Endothelial cell of umbilical vein (primary cell): Measurements from ENCODE around the gene CD68. TPM values are rescaled to one million over a fixed set of nuclear protein-coding genes. Genes with fewer than 3 reads are reported as not detected.
A peak's percentile ranks its signal among the peaks of the same experiment; 100 is the strongest.

ENCODE experiments used
- BruUV-seq: library from RNA; stranded (reverse); fragments of 400-500 nt; replicated peaks from 2 replicates; lab custom pipeline; 2021; lab: Mats Ljungman, UMichigan
- CTCF ChIA-PET: fragments of 300-600, 350-600 bp; sonication (Branson Sonifier 250); formaldehyde crosslinking; loops from one replicate; lab custom pipeline; 2021; ENCODE audit warnings: antibody characterized with exemption, inconsistent platforms; lab: Charles Lee
- POLR2A ChIA-PET: fragments of 300-600, 350-600 bp; sonication (Branson Sonifier 250); formaldehyde crosslinking; loops from one replicate; lab custom pipeline; 2021; ENCODE audit warnings: antibody characterized with exemption, inconsistent platforms; lab: Charles Lee
- DNase-seq: peaks from one replicate; pipeline ENCODE4 v3.0.0-alpha.2; 2011; ENCODE audit warnings: low read depth, low spot score
- FAIRE-seq: peaks from 2 replicates; lab custom pipeline; 2011; peaks lifted over from hg19 to GRCh38; lab: Jason Lieb, UNC
- H2AFZ ChIP-seq: 2 replicates; pipeline ENCODE4 v1.6.0; 2012; ENCODE audit warnings: low read depth, low read length, control low read depth, inconsistent platforms
- H3K27ac ChIP-seq: 2 replicates; pipeline ENCODE4 v1.5.1; 2011; ENCODE audit warnings: low read depth, mild to moderate bottlenecking, control low read depth, low read length, moderate library complexity; ENCODE audit not compliant: insufficient read depth
- H3K27me3 ChIP-seq, 2 experiments: 2 replicates each; pipeline versions ENCODE4 v1.6.0 to v1.6.1; 2011; ENCODE audit warnings: low read length in 2 of 2, mixed read lengths in 1 of 2; ENCODE audit not compliant: control insufficient read depth in 2 of 2, insufficient read depth in 2 of 2
- H3K36me3 ChIP-seq, 2 experiments: 2 replicates in 1 of 2; 3 replicates in 1 of 2; pipeline ENCODE4 v1.5.1; 2011; ENCODE audit warnings: low read length in 2 of 2, mild to moderate bottlenecking in 1 of 2, moderate library complexity in 1 of 2; ENCODE audit not compliant: control insufficient read depth in 2 of 2, insufficient read depth in 2 of 2; ENCODE audit errors: extremely low read depth in 1 of 2
- H3K4me1 ChIP-seq: 3 replicates; pipeline ENCODE4 v1.5.1; 2011; ENCODE audit warnings: mild to moderate bottlenecking, low read length; ENCODE audit not compliant: control insufficient read depth, insufficient read depth; ENCODE audit errors: extremely low read depth
- H3K4me2 ChIP-seq: 2 replicates; pipeline ENCODE4 v1.6.1; 2011; ENCODE audit warnings: low read length, control low read depth, mixed read lengths; ENCODE audit not compliant: insufficient read depth
- H3K4me3 ChIP-seq, 3 experiments: fragments of 200-600 bp in 1 of 3; sonication (generic), shearing (Covaris generic) in 1 of 3; replicated peaks in 1 of 3; 2 replicates each; pipeline ENCODE4 v1.5.1; 2011 to 2016; ENCODE audit warnings: control low read depth in 3 of 3, low read length in 3 of 3, mild to moderate bottlenecking in 2 of 3, inconsistent platforms in 1 of 3, low read depth in 1 of 3, moderate library complexity in 1 of 3; ENCODE audit not compliant: insufficient read depth in 1 of 3
- H3K79me2 ChIP-seq: 2 replicates; pipeline ENCODE4 v1.6.0; 2012; ENCODE audit warnings: low read length, inconsistent platforms; ENCODE audit not compliant: control insufficient read depth, insufficient read depth
- H3K9ac ChIP-seq: replicated peaks from 2 replicates; pipeline ENCODE3; 2011; ENCODE audit warnings: low read length, control low read depth; ENCODE audit not compliant: insufficient read depth; ENCODE audit errors: extremely low read depth
- H3K9me1 ChIP-seq: replicated peaks from 3 replicates; pipeline ENCODE4 v1.6.0; 2011; ENCODE audit warnings: mild to moderate bottlenecking, low read length; ENCODE audit not compliant: control insufficient read depth, insufficient read depth; ENCODE audit errors: extremely low read depth
- H3K9me3 ChIP-seq: replicated peaks from 2 replicates; pipeline ENCODE4 v1.5.1; 2012; ENCODE audit warnings: low read length, inconsistent platforms; ENCODE audit not compliant: control insufficient read depth, insufficient read depth
- H4K20me1 ChIP-seq: replicated peaks from 2 replicates; pipeline ENCODE3; 2011; ENCODE audit warnings: mild to moderate bottlenecking, low read length; ENCODE audit not compliant: control insufficient read depth, insufficient read depth; ENCODE audit errors: extremely low read depth
- CTCF ChIP-seq, 2 donors: IDR thresholded peaks; 1 replicate in 1 of 2; 2 replicates in 1 of 2; pipeline ENCODE4 v1.5.1; 2011; ENCODE audit warnings: low read length in 2 of 2, mild to moderate bottlenecking in 2 of 2, moderate library complexity in 2 of 2, control low read depth in 1 of 2, inconsistent platforms in 1 of 2, low read depth in 1 of 2; ENCODE audit not compliant: insufficient read depth in 1 of 2; ENCODE audit errors: extremely low read depth in 1 of 2
- EZH2 ChIP-seq: IDR thresholded peaks from 2 replicates; pipeline ENCODE4 v1.6.1; 2012; ENCODE audit warnings: borderline replicate concordance, low read depth, mild to moderate bottlenecking, moderate library complexity, low read length, inconsistent platforms; ENCODE audit not compliant: severe bottlenecking
- FOS ChIP-seq: IDR thresholded peaks from 2 replicates; pipeline ENCODE4 v1.6.1; 2011; ENCODE audit warnings: mild to moderate bottlenecking, low read length, moderate library complexity, borderline replicate concordance; ENCODE audit not compliant: insufficient read depth
- GATA2 ChIP-seq: IDR thresholded peaks from 2 replicates; pipeline ENCODE4 v1.7.0; 2011; ENCODE audit warnings: low read depth, mild to moderate bottlenecking, moderate library complexity, mixed read lengths, low read length; ENCODE audit not compliant: insufficient read length, insufficient read depth
- JUN ChIP-seq: IDR thresholded peaks from 2 replicates; pipeline ENCODE4 v1.6.1; 2011; ENCODE audit warnings: borderline replicate concordance, low read depth; ENCODE audit not compliant: insufficient read length, insufficient read depth
- MAX ChIP-seq: IDR thresholded peaks from 2 replicates; pipeline ENCODE4 v1.6.1; 2011; ENCODE audit not compliant: insufficient read depth, insufficient read length
- MYC ChIP-seq: IDR thresholded peaks from one replicate; pipeline ENCODE4 v1.6.1; 2011; ENCODE audit warnings: mild to moderate bottlenecking, low read depth, low read length
- POLR2A ChIP-seq: IDR thresholded peaks from 2 replicates; pipeline ENCODE4 v1.6.1; 2012; ENCODE audit warnings: low read depth, mild to moderate bottlenecking, control low read depth, low read length
- POLR2AphosphoS5 ChIP-seq: IDR thresholded peaks from 2 replicates; pipeline ENCODE4 v1.6.1; 2012; ENCODE audit warnings: low read depth, mild to moderate bottlenecking, control low read depth, low read length, moderate library complexity; ENCODE audit not compliant: insufficient read depth
- dilution Hi-C: fragments of 300-500 bp; cut with MboI; formaldehyde crosslinking; loops from one replicate; pipeline ENCODE4 v1.15.0; 2019; ENCODE audit warnings: low sequenced_read_pairs; ENCODE audit not compliant: extremely low pct_ligation_motif_present
- intact Hi-C: fragments of 100-400 bp; cut with micrococcal nuclease; formaldehyde crosslinking; loops from one replicate; pipeline ENCODE4 v1.10.0; 2022
- polyA plus RNA-seq, 4 experiments: library from polyadenylated mRNA; depleted of rRNA in 3 of 4; stranded (reverse) in 3 of 4; unstranded in 1 of 4; fragments of >200 nt; gene quantifications; 2 replicates each; pipeline versions ENCODE4 v1.2.1 to v1.2.3, GENCODE V29; 2011 to 2012; ENCODE audit warnings: missing spikeins in 1 of 4
- total RNA-seq: library from RNA; stranded (reverse); gene quantifications from 2 replicates; pipeline ENCODE4 v1.2.3, GENCODE V29; 2021

The CD68 gene
- total and polyA plus RNA-seq, 2 donors (not counting 3 experiments of a cell fraction or from before 2014, with no cell fraction given): 2.9 to 30.8 TPM

GRCh38 chr17:7587420-7588151, 8.1 kb downstream of the CD68 start:
- peak; percentile 42 for FAIRE-seq
- Histone ChIP-seq H3K4me1 (peaks cover 25% of the 10 kb centered on the region), H3K79me2 (peaks cover 22% of the 10 kb centered on the region), H3K9me1 (no peaks in the 10 kb centered on the region), H3K9ac (no peak overlapping the region), H3K36me3 (peaks cover 7 to 24% of the 10 kb centered on the region in 2 experiments), H3K27ac (no peak overlapping the region), H3K4me3 (no peak overlapping the region), H2AFZ (no peak overlapping the region), H3K4me2 (no peak overlapping the region), H3K27me3 (no peaks in the 10 kb centered on the region), H4K20me1 (no peaks in the 10 kb centered on the region), H3K9me3 (no peaks in the 10 kb centered on the region)
- ChIA-PET POLR2A (interaction anchor here (1.2 kb wide), 1 partner anchor 11 kb away, joined by 3 read pairs; no protein-coding TSS in a partner anchor), CTCF (interaction anchor here (0.8 to 5.1 kb wide), 4 partner anchors 12 to 232 kb away, joined by 3 to 61 read pairs (median 5); partner anchors contain the start of genes SENP3, TP53 and WRAP53)
- DNase-seq: no peak
- intact Hi-C loops: loop anchor here (2.0 kb wide), 1 partner anchor 27 kb away; the partner anchor contains the start of gene FXR2
- BruUV-seq: no TSS peak
- TF ChIP-seq JUN (no peak), FOS (peak; percentile 21)
- dilution Hi-C loops: no loop called here

- no peak for TF ChIP-seq POLR2AphosphoS5
- no peak for TF ChIP-seq EZH2
- no peak for TF ChIP-seq JUN
- TF ChIP-seq CTCF (IDR thresholded peaks at IDR 0.05; ENCODE audit: extremely low read depth in 1 of 2, insufficient read depth in 1 of 2, low read depth in 1 of 2, low read length in 2 of 2): no peak
- no peak for TF ChIP-seq MYC
- no peak for TF ChIP-seq FOS
- TF ChIP-seq GATA2: no peak
- no peak for TF ChIP-seq POLR2A
- TF ChIP-seq MAX: no peak
These were observed 9.2 kb downstream of the CD68 start for GRCh38 chr17:7588553-7589203.

More at GRCh38 chr17:7588553-7589203, 9.2 kb downstream of the CD68 start:
- no peaks in the 10 kb centered on the region for H4K20me1 ChIP-seq
- peaks cover 16% of the 10 kb centered on the region for H3K79me2 ChIP-seq
- H3K36me3 ChIP-seq: peaks cover 7 to 35% of the 10 kb centered on the region in 2 experiments
- BruUV-seq: no TSS peak
- H3K9ac ChIP-seq: no peak overlapping the region
- H3K4me1 ChIP-seq: peaks cover 18% of the 10 kb centered on the region
- DNase-seq (no peak), FAIRE-seq (no peak)
- ChIA-PET CTCF (interaction anchor here (0.6 to 5.1 kb wide), 39 partner anchors 10 to 544 kb away, joined by 3 to 61 read pairs (median 5); partner anchors contain the start of genes CD68, FXR2, SENP3 and TMEM102), POLR2A (interaction anchor here (0.6 to 1.9 kb wide), 3 partner anchors 9 to 74 kb away, joined by 4 to 6 read pairs (median 5); partner anchors contain the start of gene CD68)
- peak overlapping the region; percentile 19 for H3K4me2 ChIP-seq
- no peaks in the 10 kb centered on the region for H3K27me3 ChIP-seq
- no peak overlapping the region for H3K27ac ChIP-seq
- no peaks in the 10 kb centered on the region for H3K9me3 ChIP-seq
- H3K4me3 ChIP-seq: no peak overlapping the region
- no peak overlapping the region for H2AFZ ChIP-seq
- dilution Hi-C loops: no loop called here
- H3K9me1 ChIP-seq: no peaks in the 10 kb centered on the region
- intact Hi-C loops: loop anchor here (1.0 to 2.0 kb wide), 5 partner anchors 16 to 232 kb away; partner anchors contain the start of genes FXR2 and SENP3
